Peyer's patch (tissue), 4 donors: ENCODE measurements around the gene PAM16.

Source experiments
- POLR2A ChIP-seq, 2 donors: fragments of 450-650 bp; IDR thresholded peaks; one replicate each; pipeline ENCODE4 v1.5.1; 2017; ENCODE audit warnings: antibody characterized with exemption in 2 of 2, mild to moderate bottlenecking in 2 of 2, moderate library complexity in 2 of 2
- TF ChIP-seq, protein P1 (sequence below), 6 experiments: fragments of 450-650 bp in 4 of 6; fragments of 200-600 bp in 2 of 6; sonication (generic) in 1 of 6; IDR thresholded peaks; one replicate each; pipeline ENCODE4 v1.5.1; 2017 to 2019; ENCODE audit warnings: antibody characterized with exemption in 6 of 6, mild to moderate bottlenecking in 3 of 6, moderate library complexity in 1 of 6

DNA sequence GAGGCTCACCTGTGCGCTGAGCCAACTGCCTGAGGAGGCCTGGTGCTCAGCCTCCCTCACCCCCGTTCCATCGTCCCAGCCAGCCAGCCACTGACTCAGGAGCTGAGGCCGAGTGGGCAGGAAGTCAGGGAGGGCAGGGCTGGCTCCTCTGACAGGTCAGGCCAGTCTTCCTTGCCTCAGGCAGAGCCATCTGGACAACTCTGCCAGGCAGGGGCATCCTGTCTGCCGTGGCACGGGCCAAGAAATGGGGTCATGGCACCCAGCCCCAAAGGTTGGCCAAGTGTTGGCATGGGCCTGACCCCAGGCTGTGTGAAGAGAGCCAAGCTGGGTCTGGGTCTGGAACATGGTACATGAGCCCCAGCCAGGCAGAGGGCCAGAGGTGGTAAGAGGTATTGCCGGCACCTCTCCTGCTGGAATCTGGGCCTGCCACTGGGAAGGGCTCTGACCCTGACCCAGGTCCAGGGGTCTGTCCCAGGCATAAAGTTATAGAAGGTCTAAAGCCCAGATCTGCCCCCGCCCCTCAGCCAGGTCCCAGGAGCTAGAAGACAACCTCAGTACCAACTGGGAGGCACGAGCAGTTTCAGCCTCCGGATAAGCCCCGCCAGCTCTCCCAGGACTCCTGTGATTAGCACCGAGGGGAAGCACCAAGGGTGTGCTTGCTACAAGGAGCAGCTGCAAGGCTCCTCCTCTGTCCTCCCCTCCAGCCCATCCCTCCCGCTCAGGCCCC is 18.0 kb upstream of the PAM16 start:
- TF ChIP-seq, protein P1, sequence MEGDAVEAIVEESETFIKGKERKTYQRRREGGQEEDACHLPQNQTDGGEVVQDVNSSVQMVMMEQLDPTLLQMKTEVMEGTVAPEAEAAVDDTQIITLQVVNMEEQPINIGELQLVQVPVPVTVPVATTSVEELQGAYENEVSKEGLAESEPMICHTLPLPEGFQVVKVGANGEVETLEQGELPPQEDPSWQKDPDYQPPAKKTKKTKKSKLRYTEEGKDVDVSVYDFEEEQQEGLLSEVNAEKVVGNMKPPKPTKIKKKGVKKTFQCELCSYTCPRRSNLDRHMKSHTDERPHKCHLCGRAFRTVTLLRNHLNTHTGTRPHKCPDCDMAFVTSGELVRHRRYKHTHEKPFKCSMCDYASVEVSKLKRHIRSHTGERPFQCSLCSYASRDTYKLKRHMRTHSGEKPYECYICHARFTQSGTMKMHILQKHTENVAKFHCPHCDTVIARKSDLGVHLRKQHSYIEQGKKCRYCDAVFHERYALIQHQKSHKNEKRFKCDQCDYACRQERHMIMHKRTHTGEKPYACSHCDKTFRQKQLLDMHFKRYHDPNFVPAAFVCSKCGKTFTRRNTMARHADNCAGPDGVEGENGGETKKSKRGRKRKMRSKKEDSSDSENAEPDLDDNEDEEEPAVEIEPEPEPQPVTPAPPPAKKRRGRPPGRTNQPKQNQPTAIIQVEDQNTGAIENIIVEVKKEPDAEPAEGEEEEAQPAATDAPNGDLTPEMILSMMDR (IDR thresholded peaks at IDR 0.05), result no peak
- no peak for TF ChIP-seq POLR2A (IDR thresholded peaks at IDR 0.05)
